LoVo (cell line): Measurements from ENCODE around the gene IPO9.
A peak's percentile ranks its signal among the peaks of the same experiment; 100 is the strongest.

Experiments used
- DNase-seq: peaks from one replicate; pipeline ENCODE4 v3.0.0-alpha.2; 2016; ENCODE audit warnings: low spot score

Gene IPO9

GRCh38 chr1:201906336-201906735 is 77.4 kb downstream of the IPO9 start:
- DNase-seq, result no peak

GRCh38 chr1:201907621-201908020 is 78.7 kb downstream of the IPO9 start:
- no peak for DNase-seq

GRCh38 chr1:201911826-201912571 is 83.0 kb downstream of the IPO9 start:
- DNase-seq, result no peak

- no peak for DNase-seq
Observed at GRCh38 chr1:201912832-201913231, 83.9 kb downstream of the IPO9 start.

GRCh38 chr1:201914456-201915235 is 85.7 kb downstream of the IPO9 start:
- no peak for DNase-seq

GRCh38 chr1:201916649-201917249 is 87.8 kb downstream of the IPO9 start:
- DNase-seq, result peak; percentile 37

- DNase-seq, result no peak
Observed at GRCh38 chr1:201917362-201918033, 88.5 kb downstream of the IPO9 start.

GRCh38 chr1:201918343-201918742 is 89.4 kb downstream of the IPO9 start:
- no peak for DNase-seq

GRCh38 chr1:201921952-201922558 is 93.1 kb downstream of the IPO9 start:
- no peak for DNase-seq

GRCh38 chr1:201925301-201925567 is 96.3 kb downstream of the IPO9 start:
- DNase-seq, result no peak

- DNase-seq, result no peak
Observed at GRCh38 chr1:201925981-201926645, 97.2 kb downstream of the IPO9 start.

GRCh38 chr1:201928266-201928665 is 99.3 kb downstream of the IPO9 start:
- no peak for DNase-seq

- no peak for DNase-seq
Observed at GRCh38 chr1:201930137-201930536, 101.2 kb downstream of the IPO9 start.

GRCh38 chr1:201930803-201931202 is 101.8 kb downstream of the IPO9 start:
- no peak for DNase-seq
